H1 (cell line): ENCODE data around the gene CORO7. TPM values are rescaled to one million over a fixed set of nuclear protein-coding genes. Genes with fewer than 3 reads are reported as not detected.
A peak's percentile ranks its signal among the peaks of the same experiment; 100 is the strongest.

Experiments
- EP300 ChIP-seq, 2 experiments: IDR thresholded peaks; 1 replicate in 1 of 2; 2 replicates in 1 of 2; pipeline ENCODE4 v1.6.1; 2011 to 2012; ENCODE audit warnings: low read depth in 2 of 2, low read length in 2 of 2, mild to moderate bottlenecking in 2 of 2, borderline replicate concordance in 1 of 2, inconsistent platforms in 1 of 2, moderate library complexity in 1 of 2
- JUN ChIP-seq: IDR thresholded peaks from 2 replicates; pipeline ENCODE4 v1.6.1; 2011; ENCODE audit warnings: low read depth, mild to moderate bottlenecking, improper control_type of control experiment, low read length
- JUND ChIP-seq: IDR thresholded peaks from 2 replicates; pipeline ENCODE4 v1.6.1; 2011; ENCODE audit warnings: mild to moderate bottlenecking, improper control_type of control experiment, low read length
- KDM1A ChIP-seq: fragments of 200-600, 300-600 bp; sonication (generic); IDR thresholded peaks from 2 replicates; pipeline ENCODE4 v1.7.1; 2016; ENCODE audit warnings: mild to moderate bottlenecking, low read length, borderline replicate concordance
- KDM5A ChIP-seq: fragments of 200-600 bp; IDR thresholded peaks from 2 replicates; pipeline ENCODE4 v1.7.1; 2012; ENCODE audit warnings: mild to moderate bottlenecking, low read length, inconsistent platforms, mixed read lengths
- MAFK ChIP-seq: IDR thresholded peaks from 2 replicates; pipeline ENCODE4 v1.6.1; 2012; ENCODE audit warnings: low read depth, mild to moderate bottlenecking, improper control_type of control experiment, low read length
- NANOG ChIP-seq: IDR thresholded peaks from 2 replicates; pipeline ENCODE4 v1.6.1; 2011; ENCODE audit warnings: low read length, low read depth, mild to moderate bottlenecking, inconsistent platforms; ENCODE audit not compliant: insufficient read depth, poor library complexity, severe bottlenecking
- SIN3A ChIP-seq, 2 experiments: IDR thresholded peaks in 1 of 2; conservative IDR thresholded peaks in 1 of 2; 2 replicates each; pipeline ENCODE4 v1.6.1; 2011 to 2012; ENCODE audit warnings: low read length in 2 of 2, improper control_type of control experiment in 1 of 2, low read depth in 1 of 2, mild to moderate bottlenecking in 1 of 2
- polyA plus RNA-seq, 7 experiments: library from polyadenylated mRNA; depleted of rRNA in 3 of 7; stranded (reverse) in 5 of 7; unstranded in 2 of 7; fragments of >200 nt in 5 of 7; fragments of 200-250 nt in 2 of 7; gene quantifications; 1 replicate in 5 of 7; 2 replicates in 1 of 7; 4 replicates in 1 of 7; pipeline versions ENCODE4 v1.2.1 to v1.2.3, GENCODE V29; 2011 to 2013; ENCODE audit warnings: missing spikeins in 2 of 7, mixed read lengths in 2 of 7
- total RNA-seq: library from RNA; stranded (reverse); fragmentation: NEBNext Ultra II Directional; extraction: Animal tissue kit (Norgen Biotek cat#: 25700); gene quantifications from 2 replicates; pipeline ENCODE4 v1.2.1, GENCODE V29; 2021

CORO7 gene
- total and polyA plus RNA-seq, 2 of the 8 experiments (the other 6 are each of a cell fraction or from before 2014, with no cell fraction given): 25.2 to 29.8 TPM

GRCh38 chr16:4426021-4426684 is 9.8 kb upstream of the CORO7 start (continued):
- no peak; a peak in 1 of 4 replicates for TF ChIP-seq SIN3A (conservative IDR thresholded peaks at IDR 0.05 in 1 of 2, IDR thresholded peaks at IDR 0.05 in 1 of 2; ENCODE audit: low read depth in 1 of 2, low read length in 2 of 2)
- TF ChIP-seq KDM1A: no peak
- TF ChIP-seq JUN: no peak
- TF ChIP-seq JUND: no peak
- no peak for TF ChIP-seq MAFK
- no peak for TF ChIP-seq NANOG
- TF ChIP-seq KDM5A: 0 out of 2 replicates have a peak, but pooled peaks have one; percentile 62
- no peak for TF ChIP-seq EP300 (IDR thresholded peaks at IDR 0.05; ENCODE audit: borderline replicate concordance in 1 of 2, low read depth in 2 of 2, low read length in 2 of 2)
